B cell (primary cell): Measurements from ENCODE around the gene TAB3.

Experiments used
- EZH2 ChIP-seq: IDR thresholded peaks from 2 replicates; pipeline ENCODE4 v1.6.1; 2012; ENCODE audit warnings: borderline replicate concordance, low read depth, mild to moderate bottlenecking, moderate library complexity, low read length; ENCODE audit not compliant: insufficient read depth, poor library complexity, severe bottlenecking
- TF ChIP-seq, protein P1 (sequence below): fragments of 200-600 bp; IDR thresholded peaks from one replicate; pipeline ENCODE4 v1.8.0; 2022; ENCODE audit warnings: antibody characterized with exemption, mild to moderate bottlenecking

DNA sequence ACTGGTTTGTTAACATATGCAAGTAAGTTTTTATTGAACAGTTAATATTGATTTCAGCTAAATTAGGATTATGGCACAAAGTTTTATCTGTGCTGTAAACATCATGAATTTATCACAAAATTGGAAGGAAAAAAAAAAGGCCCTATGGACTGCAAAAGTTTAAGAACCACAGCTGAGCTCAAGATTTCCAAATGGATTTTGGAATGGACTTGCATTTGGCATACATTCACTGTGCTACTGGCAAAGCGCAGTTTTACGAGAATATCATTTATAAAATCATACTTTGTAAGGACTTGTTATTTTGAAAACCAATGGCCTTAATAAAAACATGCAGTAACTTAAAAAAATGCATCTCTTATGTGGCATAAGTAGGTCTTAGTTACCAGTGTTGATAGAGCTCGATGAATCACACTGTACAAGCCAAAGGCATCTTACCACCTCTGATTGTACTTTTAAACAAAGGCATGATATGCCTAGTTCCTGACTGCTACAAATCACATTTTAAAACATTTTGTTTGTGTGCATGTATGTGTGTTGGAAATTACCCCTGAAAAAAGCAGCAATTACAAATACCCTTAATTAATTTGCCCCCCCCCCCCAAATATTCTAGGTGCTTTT is 58.6 kb downstream of the TAB3 start:
- TF ChIP-seq, protein P1, sequence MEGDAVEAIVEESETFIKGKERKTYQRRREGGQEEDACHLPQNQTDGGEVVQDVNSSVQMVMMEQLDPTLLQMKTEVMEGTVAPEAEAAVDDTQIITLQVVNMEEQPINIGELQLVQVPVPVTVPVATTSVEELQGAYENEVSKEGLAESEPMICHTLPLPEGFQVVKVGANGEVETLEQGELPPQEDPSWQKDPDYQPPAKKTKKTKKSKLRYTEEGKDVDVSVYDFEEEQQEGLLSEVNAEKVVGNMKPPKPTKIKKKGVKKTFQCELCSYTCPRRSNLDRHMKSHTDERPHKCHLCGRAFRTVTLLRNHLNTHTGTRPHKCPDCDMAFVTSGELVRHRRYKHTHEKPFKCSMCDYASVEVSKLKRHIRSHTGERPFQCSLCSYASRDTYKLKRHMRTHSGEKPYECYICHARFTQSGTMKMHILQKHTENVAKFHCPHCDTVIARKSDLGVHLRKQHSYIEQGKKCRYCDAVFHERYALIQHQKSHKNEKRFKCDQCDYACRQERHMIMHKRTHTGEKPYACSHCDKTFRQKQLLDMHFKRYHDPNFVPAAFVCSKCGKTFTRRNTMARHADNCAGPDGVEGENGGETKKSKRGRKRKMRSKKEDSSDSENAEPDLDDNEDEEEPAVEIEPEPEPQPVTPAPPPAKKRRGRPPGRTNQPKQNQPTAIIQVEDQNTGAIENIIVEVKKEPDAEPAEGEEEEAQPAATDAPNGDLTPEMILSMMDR: no peak
- TF ChIP-seq EZH2: no peak
